Body of pancreas (tissue), 4 donors: ENCODE results near the gene R3HDM2. TPM values are rescaled to one million over a fixed set of nuclear protein-coding genes. Genes with fewer than 3 reads are reported as not detected.

Source experiments
- ATAC-seq: fragments of 150-250 bp; one replicate; pipeline ENCODE4 v1.9.1; 2016
- DNase-seq, 4 donors: peaks; one replicate each; pipeline ENCODE4 v3.0.0-alpha.2; 2019
- H3K27ac ChIP-seq, 4 donors: fragments of 200-600 bp; sonication (generic); 1 replicate in 3 of 4; 2 replicates in 1 of 4; pipeline versions ENCODE4 v1.5.1 to v1.6.1; 2016 to 2019; ENCODE audit warnings: mild to moderate bottlenecking in 1 of 4, mixed read lengths in 1 of 4, moderate library complexity in 1 of 4
- H3K27me3 ChIP-seq, 2 donors: fragments of 200-600 bp; sonication (generic); one replicate each; pipeline ENCODE4 v1.6.0; 2016; ENCODE audit warnings: mild to moderate bottlenecking in 1 of 2
- H3K36me3 ChIP-seq, 2 donors: fragments of 200-600 bp; sonication (generic); replicated peaks in 1 of 2; 2 replicates each; pipeline ENCODE4 v1.5.1; 2016; ENCODE audit warnings: low read depth in 2 of 2; ENCODE audit not compliant: insufficient read depth in 1 of 2
- H3K4me1 ChIP-seq: fragments of 200-600 bp; sonication (generic); one replicate; pipeline ENCODE4 v1.6.0; 2016
- H3K4me3 ChIP-seq, 2 donors: fragments of 200-600 bp; sonication (generic); 1 replicate in 1 of 2; 2 replicates in 1 of 2; pipeline ENCODE4 v1.5.1; 2016 to 2019
- H3K9me3 ChIP-seq, 3 donors: fragments of 200-600 bp; sonication (generic); 1 replicate in 2 of 3; 2 replicates in 1 of 3; pipeline ENCODE4 v1.5.1; 2016
- POLR2A ChIP-seq, 3 donors: fragments of 450-650 bp; IDR thresholded peaks; one replicate each; pipeline ENCODE4 v1.6.1; 2016; ENCODE audit warnings: antibody characterized with exemption in 3 of 3, mild to moderate bottlenecking in 2 of 3
- WGBS, 2 donors: methylation state at CpG; one replicate each; pipeline ENCODE4 v1.1.5; 2017; 5-methylcytosine and 5-hydroxymethylcytosine counted together
- intact Hi-C: fragments of 100-400 bp; cut with DNase I; formaldehyde crosslinking; loops from one replicate; pipeline ENCODE4 v1.15.1; 2023
- total RNA-seq, 2 donors: library from RNA; depleted of rRNA; stranded (reverse); fragments of >200 nt; gene quantifications; one replicate each; pipeline ENCODE4 v1.1.0, GENCODE V29; 2016
- TF ChIP-seq, protein P1 (sequence below), 7 experiments: fragments of 450-650 bp in 4 of 7; fragments of 200-600 bp in 3 of 7; sonication (generic) in 3 of 7; IDR thresholded peaks; one replicate each; pipeline ENCODE4 v1.5.1; 2016 to 2019; ENCODE audit warnings: antibody characterized with exemption in 7 of 7

Gene R3HDM2
- total RNA-seq, 2 donors from 2014 or later, result 16.1 to 41.9 TPM

GRCh38 chr12:57332646-57333312 is 98.1 kb downstream of the R3HDM2 start:
- intact Hi-C loops, result no loop called here
- H3K27me3 ChIP-seq, result no peaks in the 10 kb centered on the region
- no peak for ATAC-seq
- 89 to 95% methylated on average over 3 of the region's 3 CpGs for WGBS, 2 donors
- DNase-seq, result no peak
- no peak for TF ChIP-seq POLR2A (IDR thresholded peaks at IDR 0.05)
- TF ChIP-seq, protein P1, sequence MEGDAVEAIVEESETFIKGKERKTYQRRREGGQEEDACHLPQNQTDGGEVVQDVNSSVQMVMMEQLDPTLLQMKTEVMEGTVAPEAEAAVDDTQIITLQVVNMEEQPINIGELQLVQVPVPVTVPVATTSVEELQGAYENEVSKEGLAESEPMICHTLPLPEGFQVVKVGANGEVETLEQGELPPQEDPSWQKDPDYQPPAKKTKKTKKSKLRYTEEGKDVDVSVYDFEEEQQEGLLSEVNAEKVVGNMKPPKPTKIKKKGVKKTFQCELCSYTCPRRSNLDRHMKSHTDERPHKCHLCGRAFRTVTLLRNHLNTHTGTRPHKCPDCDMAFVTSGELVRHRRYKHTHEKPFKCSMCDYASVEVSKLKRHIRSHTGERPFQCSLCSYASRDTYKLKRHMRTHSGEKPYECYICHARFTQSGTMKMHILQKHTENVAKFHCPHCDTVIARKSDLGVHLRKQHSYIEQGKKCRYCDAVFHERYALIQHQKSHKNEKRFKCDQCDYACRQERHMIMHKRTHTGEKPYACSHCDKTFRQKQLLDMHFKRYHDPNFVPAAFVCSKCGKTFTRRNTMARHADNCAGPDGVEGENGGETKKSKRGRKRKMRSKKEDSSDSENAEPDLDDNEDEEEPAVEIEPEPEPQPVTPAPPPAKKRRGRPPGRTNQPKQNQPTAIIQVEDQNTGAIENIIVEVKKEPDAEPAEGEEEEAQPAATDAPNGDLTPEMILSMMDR (IDR thresholded peaks at IDR 0.05), result no peak
- no peaks in the 10 kb centered on the region for H3K9me3 ChIP-seq
- no peak overlapping the region for H3K4me3 ChIP-seq
- no peaks in the 10 kb centered on the region for H3K36me3 ChIP-seq
- no peaks in the 10 kb centered on the region for H3K4me1 ChIP-seq
- no peak overlapping the region for H3K27ac ChIP-seq

DNA sequence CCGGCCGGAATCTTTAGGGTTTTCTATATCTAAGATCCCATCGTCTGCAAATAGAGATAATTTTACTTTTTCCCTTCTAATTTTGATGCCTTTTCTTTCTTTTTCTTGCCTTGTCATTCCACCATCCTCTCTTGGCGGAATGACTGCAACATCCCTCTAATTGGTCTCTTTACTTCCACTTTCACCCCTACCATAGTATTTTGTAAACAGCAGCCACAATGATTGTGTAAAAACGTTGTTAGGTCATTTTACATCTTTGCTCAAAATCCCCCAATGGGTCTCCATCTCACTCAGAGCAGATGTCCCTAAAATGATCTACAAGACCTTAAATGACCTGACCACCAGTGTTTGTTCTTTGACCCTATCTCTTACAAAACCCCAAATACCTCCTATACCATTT is 99.9 kb downstream of the R3HDM2 start:
- H3K4me1 ChIP-seq, result no peaks in the 10 kb centered on the region
- TF ChIP-seq, protein P1 (IDR thresholded peaks at IDR 0.05), result no peak
- TF ChIP-seq POLR2A (IDR thresholded peaks at IDR 0.05), result no peak
- no peak overlapping the region for H3K4me3 ChIP-seq
- ATAC-seq, result no peak
- intact Hi-C loops, result no loop called here
- H3K9me3 ChIP-seq, result no peaks in the 10 kb centered on the region
- no peak for DNase-seq
- no peak overlapping the region for H3K27ac ChIP-seq
- no peaks in the 10 kb centered on the region for H3K27me3 ChIP-seq
- peaks cover 0 to 2% of the 10 kb centered on the region in 2 donors for H3K36me3 ChIP-seq
- 86 to 91% methylated on average over 5 of the region's 5 CpGs for WGBS, 2 donors

- ATAC-seq (no peak), DNase-seq (no peak)
- intact Hi-C loops, result no loop called here
- no peaks in the 10 kb centered on the region for H3K9me3 ChIP-seq
- H3K27me3 ChIP-seq, result no peaks in the 10 kb centered on the region
- no peak overlapping the region for H3K4me3 ChIP-seq
- WGBS, 2 donors, result 77 to 86% methylated on average over 4 of the region's 4 CpGs
- H3K4me1 ChIP-seq, result no peaks in the 10 kb centered on the region
- TF ChIP-seq, protein P1 (IDR thresholded peaks at IDR 0.05), result no peak
- TF ChIP-seq POLR2A (IDR thresholded peaks at IDR 0.05), result no peak
- H3K27ac ChIP-seq, result no peak overlapping the region
- H3K36me3 ChIP-seq, result peaks cover 0 to 2% of the 10 kb centered on the region in 2 donors
Measured at GRCh38 chr12:57329219-57329618, 101.6 kb downstream of the R3HDM2 start.

DNA sequence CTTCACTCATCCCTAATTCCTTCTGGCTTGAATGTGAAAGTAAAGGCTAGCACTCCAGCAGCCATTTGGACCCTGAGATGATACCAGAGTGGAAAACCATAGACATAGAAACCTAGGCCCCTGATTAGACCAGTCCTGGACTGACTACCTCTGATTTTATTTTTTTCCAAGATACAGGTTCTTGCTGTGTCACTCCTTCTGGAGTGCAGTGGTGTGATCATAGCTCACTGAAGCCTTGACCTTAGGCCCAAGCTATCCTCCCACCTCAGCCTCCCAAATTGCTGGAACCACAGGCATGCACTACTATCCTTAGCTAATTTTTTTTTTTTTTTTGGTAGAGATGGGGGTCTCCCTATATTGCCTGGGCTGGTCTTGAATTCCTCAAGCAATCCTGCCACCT is 105.4 kb downstream of the R3HDM2 start:
- DNase-seq, result no peak
- no peak for ATAC-seq
- intact Hi-C loops, result no loop called here

More for the DNA sequence above, 105.4 kb downstream of the R3HDM2 start:
- H3K9me3 ChIP-seq, result no peaks in the 10 kb centered on the region
- TF ChIP-seq POLR2A (IDR thresholded peaks at IDR 0.05), result no peak
- TF ChIP-seq, protein P1 (IDR thresholded peaks at IDR 0.05), result no peak
- H3K27ac ChIP-seq, result no peak overlapping the region
- H3K4me1 ChIP-seq, result no peaks in the 10 kb centered on the region
- peaks cover 0 to 2% of the 10 kb centered on the region in 2 donors for H3K36me3 ChIP-seq
- H3K27me3 ChIP-seq, result no peaks in the 10 kb centered on the region
- no peak overlapping the region for H3K4me3 ChIP-seq
